HAP-1 (cell line): ENCODE results near the gene ZNF14.
A peak's percentile ranks its signal among the peaks of the same experiment; 100 is the strongest.
"Not testable (repeated sequence)": the region's sequence is repeated elsewhere in the genome, so short reads cannot be mapped to it uniquely, and the experiment has no call there.

Experiments used
- DNase-seq, 2 experiments: peaks; one replicate each; pipeline ENCODE4 v3.0.0-alpha.2; 2016 to 2020; ENCODE audit warnings: low spot score in 2 of 2
- H3K27me3 ChIP-seq: fragments of 250-450 bp; sonication (Bioruptor Pico); 2 replicates; pipeline ENCODE4 v1.5.1; 2020; ENCODE audit warnings: low read depth, mild to moderate bottlenecking, moderate library complexity
- H3K36me3 ChIP-seq: fragments of 250-450 bp; sonication (Bioruptor Pico); replicated peaks from 2 replicates; pipeline ENCODE4 v1.5.1; 2020; ENCODE audit warnings: mild to moderate bottlenecking
- H3K4me1 ChIP-seq: fragments of 250-450 bp; sonication (Bioruptor Pico); 2 replicates; pipeline ENCODE4 v1.5.1; 2020; ENCODE audit warnings: mild to moderate bottlenecking
- H3K4me3 ChIP-seq: fragments of 250-450 bp; sonication (Bioruptor Pico); 2 replicates; pipeline ENCODE4 v1.5.1; 2020; ENCODE audit warnings: mild to moderate bottlenecking, moderate library complexity
- H3K9me3 ChIP-seq: fragments of 250-450 bp; sonication (Bioruptor Pico); 2 replicates; pipeline ENCODE4 v1.5.1; 2020; ENCODE audit warnings: mild to moderate bottlenecking, moderate library complexity
- in situ Hi-C: fragments of 300-500 bp; cut with MboI; formaldehyde crosslinking; loops from 3 replicates; pipeline ENCODE4 v1.14.3; 2020; ENCODE audit warnings: low sequenced_read_pairs, inconsistent platforms, mixed read lengths

ZNF14 gene

GRCh38 chr19:19732579-19733501, at the start of gene ZNF14:
ZNF14 (minus strand) TSS chr19:19733112; CDS start chr19:19732958, 154 bp downstream.
- H3K9me3 ChIP-seq: peaks cover 18% of the 10 kb centered on the region
- no peaks in the 10 kb centered on the region for H3K27me3 ChIP-seq
- peak within 1 kb of the TSS; percentile 80 for H3K4me3 ChIP-seq
- no peaks in the 10 kb centered on the region; the same call in none of the 2 replicates for H3K36me3 ChIP-seq
- in situ Hi-C loops: loop anchor here (5.0 kb wide), 1 partner anchor 44 kb away; no protein-coding TSS in a partner anchor
- 0 out of 2 replicates have a peak, but pooled peaks cover 2% of the 10 kb centered on the region for H3K4me1 ChIP-seq
- DNase-seq: peak; percentile 93 to 96

- H3K9me3 ChIP-seq, H3K4me3 ChIP-seq, H3K36me3 ChIP-seq, H3K4me1 ChIP-seq, DNase-seq, H3K27me3 ChIP-seq, in situ Hi-C loops: not testable (repeated sequence)
These were observed 48.9 kb upstream of the ZNF14 start for GRCh38 chr19:19781791-19782190.

- Histone ChIP-seq H3K4me1 (peaks cover 6% of the 10 kb centered on the region; the same call in 1 of the 2 replicates), H3K27me3 (no peaks in the 10 kb centered on the region), H3K36me3 (peaks cover 3% of the 10 kb centered on the region; the same call in 1 of the 2 replicates), H3K4me3 (no peak overlapping the region), H3K9me3 (peaks cover 3% of the 10 kb centered on the region)
- in situ Hi-C loops: loop anchor here (5.0 kb wide), 2 partner anchors 46 to 111 kb away; partner anchors contain the start of genes ZNF101 and ZNF14
- DNase-seq: no peak
These were observed 45.8 kb upstream of the ZNF14 start for GRCh38 chr19:19778666-19779065.

GRCh38 chr19:19777692-19778091, 44.8 kb upstream of the ZNF14 start:
- peaks cover 6% of the 10 kb centered on the region; the same call in 1 of the 2 replicates for H3K4me1 ChIP-seq
- peaks cover 3% of the 10 kb centered on the region; the same call in 1 of the 2 replicates for H3K36me3 ChIP-seq
- no peaks in the 10 kb centered on the region for H3K27me3 ChIP-seq
- H3K9me3 ChIP-seq: peaks cover 3% of the 10 kb centered on the region
- no peak for DNase-seq
- in situ Hi-C loops: loop anchor here (5.0 kb wide), 2 partner anchors 45 to 110 kb away; partner anchors contain the start of genes ZNF101 and ZNF14
- peak overlapping the region; percentile 54 for H3K4me3 ChIP-seq

- Histone ChIP-seq H3K4me1 (peaks cover 6% of the 10 kb centered on the region; the same call in 1 of the 2 replicates), H3K4me3 (peak overlapping the region; percentile 54), H3K9me3 (peaks cover 3% of the 10 kb centered on the region), H3K36me3 (peaks cover 3% of the 10 kb centered on the region; the same call in 1 of the 2 replicates), H3K27me3 (no peaks in the 10 kb centered on the region)
- peak; percentile 96 to 98 for DNase-seq
- in situ Hi-C loops: loop anchor here (5.0 kb wide), 2 partner anchors 44 to 109 kb away; partner anchors contain the start of genes ZNF101 and ZNF14
These were observed 43.5 kb upstream of the ZNF14 start for GRCh38 chr19:19776206-19777008.

GRCh38 chr19:19775891-19776205, 42.9 kb upstream of the ZNF14 start:
- no peak for DNase-seq
- in situ Hi-C loops: loop anchor here (5.0 kb wide), 2 partner anchors 44 to 109 kb away; partner anchors contain the start of genes ZNF101 and ZNF14

GRCh38 chr19:19774354-19775033, 41.6 kb upstream of the ZNF14 start:
- Histone ChIP-seq H3K4me3 (no peak overlapping the region), H3K27me3 (no peaks in the 10 kb centered on the region), H3K36me3 (no peaks in the 10 kb centered on the region), H3K9me3 (peaks cover 3% of the 10 kb centered on the region; the same call in 1 of the 2 replicates), H3K4me1 (peaks cover 6% of the 10 kb centered on the region; the same call in 1 of the 2 replicates)
- in situ Hi-C loops: loop anchor here (5.0 kb wide), 2 partner anchors 42 to 107 kb away; partner anchors contain the start of genes ZNF101 and ZNF14
- DNase-seq: no peak

More at GRCh38 chr19:19775891-19776205, 42.9 kb upstream of the ZNF14 start:
- peaks cover 6% of the 10 kb centered on the region; the same call in 1 of the 2 replicates for H3K4me1 ChIP-seq
- H3K36me3 ChIP-seq: peaks cover 3% of the 10 kb centered on the region; the same call in 1 of the 2 replicates
- peaks cover 3% of the 10 kb centered on the region for H3K9me3 ChIP-seq
- H3K4me3 ChIP-seq: peak overlapping the region; percentile 54
- no peaks in the 10 kb centered on the region for H3K27me3 ChIP-seq

- H3K36me3 ChIP-seq, in situ Hi-C loops, H3K9me3 ChIP-seq, H3K4me1 ChIP-seq, H3K4me3 ChIP-seq, H3K27me3 ChIP-seq: not testable (repeated sequence)
- peak in 1 of 2 experiments; percentile 20 for DNase-seq
These were observed 39.1 kb upstream of the ZNF14 start for GRCh38 chr19:19771963-19772362.

GRCh38 chr19:19769971-19770370, 37.1 kb upstream of the ZNF14 start:
- H3K4me3 ChIP-seq, H3K27me3 ChIP-seq, H3K9me3 ChIP-seq, in situ Hi-C loops, H3K4me1 ChIP-seq, H3K36me3 ChIP-seq, DNase-seq: not testable (repeated sequence)

- Histone ChIP-seq H3K36me3 (no peaks in the 10 kb centered on the region), H3K9me3 (peaks cover 2% of the 10 kb centered on the region; the same call in 1 of the 2 replicates), H3K4me1 (no peaks in the 10 kb centered on the region), H3K27me3 (no peaks in the 10 kb centered on the region), H3K4me3 (no peak overlapping the region)
- no peak for DNase-seq
- in situ Hi-C loops: no loop called here
These were observed 25.3 kb upstream of the ZNF14 start for GRCh38 chr19:19758164-19758563.

- no peak for DNase-seq
- H3K9me3 ChIP-seq: peaks cover 2% of the 10 kb centered on the region; the same call in 1 of the 2 replicates
- in situ Hi-C loops: no loop called here
These were observed 20.0 kb upstream of the ZNF14 start for GRCh38 chr19:19752760-19753403.

GRCh38 chr19:19751846-19752245, 18.9 kb upstream of the ZNF14 start:
- no peaks in the 10 kb centered on the region for H3K27me3 ChIP-seq
- DNase-seq: no peak
- H3K36me3 ChIP-seq: no peaks in the 10 kb centered on the region
- H3K9me3 ChIP-seq: peaks cover 2% of the 10 kb centered on the region; the same call in 1 of the 2 replicates
- H3K4me1 ChIP-seq: no peaks in the 10 kb centered on the region
- H3K4me3 ChIP-seq: no peak overlapping the region
- in situ Hi-C loops: no loop called here

More at GRCh38 chr19:19752760-19753403, 20.0 kb upstream of the ZNF14 start:
- no peaks in the 10 kb centered on the region for H3K27me3 ChIP-seq
- no peaks in the 10 kb centered on the region for H3K4me1 ChIP-seq
- H3K36me3 ChIP-seq: no peaks in the 10 kb centered on the region
- no peak overlapping the region for H3K4me3 ChIP-seq
